SH-SY5Y (cell line): ENCODE data around the gene LRRFIP1.

Experiments used
- GATA2 ChIP-seq: IDR thresholded peaks from 2 replicates; pipeline ENCODE4 v1.6.1; 2011; ENCODE audit warnings: mild to moderate bottlenecking, low read depth, low read length
- GATA3 ChIP-seq: IDR thresholded peaks from 2 replicates; pipeline ENCODE4 v1.6.1; 2011; ENCODE audit warnings: low read depth, mild to moderate bottlenecking, low read length, moderate library complexity

- no peak for TF ChIP-seq GATA2
- no peak for TF ChIP-seq GATA3
These were observed 73.9 kb downstream of the LRRFIP1 start for GRCh38 chr2:237701033-237701858.
